ENCODE results near the gene BAZ2B. TPM values are rescaled to one million over a fixed set of nuclear protein-coding genes. Genes with fewer than 3 reads are reported as not detected.

Gene BAZ2B
- total RNA-seq, 2 experiments from 2014 or later = 17.9 to 18.5 TPM

DNA sequence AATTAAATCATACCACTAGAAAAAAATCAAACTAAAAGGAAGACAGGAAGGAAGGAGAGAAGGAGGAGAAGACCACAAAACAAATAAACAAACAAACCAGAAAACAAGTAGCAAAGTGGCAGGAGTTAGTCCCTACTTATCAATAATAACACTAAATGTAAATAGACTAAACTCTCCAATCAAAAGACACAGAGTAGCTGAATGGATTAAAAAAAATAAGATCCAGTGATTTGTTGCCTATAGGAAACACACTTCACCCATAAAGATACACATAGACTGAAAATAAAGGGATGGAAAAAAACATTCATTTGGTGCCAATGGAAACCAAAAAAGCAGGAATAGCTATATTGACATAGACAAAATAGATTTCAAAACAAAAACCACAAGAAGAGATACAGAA is 23.4 kb upstream of the BAZ2B start:
- H3K4me1 Mint-ChIP-seq (ENCODE audit: low read depth) = no peaks in the 10 kb centered on the region
- Histone ChIP-seq H3K27me3 (ENCODE audit: control insufficient read depth in 1 of 2, insufficient read depth in 2 of 2, low read length in 2 of 2) (no peaks in the 10 kb centered on the region), H3K4me3 (ENCODE audit: low read length) (no peak overlapping the region), H3K9me3 (ENCODE audit: control insufficient read depth in 1 of 2, insufficient read depth in 1 of 2, low read length in 2 of 2) (peaks cover 0 to under 1% of the 10 kb centered on the region in 2 experiments), H3K27ac (ENCODE audit: low read depth in 1 of 2, low read length in 2 of 2) (no peak overlapping the region), H3K4me1 (ENCODE audit: insufficient read depth, low read length) (no peaks in the 10 kb centered on the region), H3K36me3 (ENCODE audit: insufficient read depth, low read length) (no peaks in the 10 kb centered on the region)
- ATAC-seq (ENCODE audit: poor library complexity) (no peak), DNase-seq (no peak)
- no peak overlapping the region for H3K27ac Mint-ChIP-seq
- no peaks in the 10 kb centered on the region for H3K27me3 Mint-ChIP-seq
- ChIA-PET CTCF (no interaction called here), POLR2A (no interaction called here)
- peaks cover 9% of the 10 kb centered on the region for H3K9me3 Mint-ChIP-seq
- TF ChIP-seq, protein P1, sequence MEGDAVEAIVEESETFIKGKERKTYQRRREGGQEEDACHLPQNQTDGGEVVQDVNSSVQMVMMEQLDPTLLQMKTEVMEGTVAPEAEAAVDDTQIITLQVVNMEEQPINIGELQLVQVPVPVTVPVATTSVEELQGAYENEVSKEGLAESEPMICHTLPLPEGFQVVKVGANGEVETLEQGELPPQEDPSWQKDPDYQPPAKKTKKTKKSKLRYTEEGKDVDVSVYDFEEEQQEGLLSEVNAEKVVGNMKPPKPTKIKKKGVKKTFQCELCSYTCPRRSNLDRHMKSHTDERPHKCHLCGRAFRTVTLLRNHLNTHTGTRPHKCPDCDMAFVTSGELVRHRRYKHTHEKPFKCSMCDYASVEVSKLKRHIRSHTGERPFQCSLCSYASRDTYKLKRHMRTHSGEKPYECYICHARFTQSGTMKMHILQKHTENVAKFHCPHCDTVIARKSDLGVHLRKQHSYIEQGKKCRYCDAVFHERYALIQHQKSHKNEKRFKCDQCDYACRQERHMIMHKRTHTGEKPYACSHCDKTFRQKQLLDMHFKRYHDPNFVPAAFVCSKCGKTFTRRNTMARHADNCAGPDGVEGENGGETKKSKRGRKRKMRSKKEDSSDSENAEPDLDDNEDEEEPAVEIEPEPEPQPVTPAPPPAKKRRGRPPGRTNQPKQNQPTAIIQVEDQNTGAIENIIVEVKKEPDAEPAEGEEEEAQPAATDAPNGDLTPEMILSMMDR (IDR thresholded peaks at IDR 0.05) = no peak
- intact Hi-C loops (cut with DNase I, micrococcal nuclease) = no loop called here
- peaks cover 15% of the 10 kb centered on the region for H3K36me3 Mint-ChIP-seq (ENCODE audit: low read depth)
- H3K4me3 Mint-ChIP-seq = no peak overlapping the region

DNA sequence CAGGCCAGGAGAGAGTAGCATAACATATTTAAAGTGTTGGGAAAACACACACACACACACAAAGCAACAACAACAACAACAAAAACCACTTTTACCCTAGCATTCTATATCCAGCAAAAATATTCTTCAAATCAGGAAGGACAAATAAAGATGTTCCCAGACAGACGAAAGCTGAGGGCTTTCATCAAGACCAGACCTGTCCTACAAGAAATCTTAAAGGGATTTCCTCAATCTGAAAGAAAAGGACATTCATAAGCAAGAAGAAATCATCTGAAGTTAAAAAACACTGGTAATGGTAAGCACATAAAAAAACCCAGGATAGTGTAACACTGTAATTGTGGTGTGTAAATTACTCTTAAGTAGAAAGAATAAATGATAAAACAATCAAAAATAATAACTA is 22.7 kb upstream of the BAZ2B start:
- Histone ChIP-seq H3K4me3 (ENCODE audit: low read length) (no peak overlapping the region), H3K36me3 (ENCODE audit: insufficient read depth, low read length) (no peaks in the 10 kb centered on the region), H3K27me3 (ENCODE audit: control insufficient read depth in 1 of 2, insufficient read depth in 2 of 2, low read length in 2 of 2) (no peaks in the 10 kb centered on the region), H3K9me3 (ENCODE audit: control insufficient read depth in 1 of 2, insufficient read depth in 1 of 2, low read length in 2 of 2) (no peaks in the 10 kb centered on the region), H3K4me1 (ENCODE audit: insufficient read depth, low read length) (no peaks in the 10 kb centered on the region), H3K27ac (ENCODE audit: low read depth in 1 of 2, low read length in 2 of 2) (no peak overlapping the region)
- no peak for ATAC-seq (ENCODE audit: poor library complexity)
- Mint-ChIP-seq H3K27me3 (no peaks in the 10 kb centered on the region), H3K4me3 (no peak overlapping the region), H3K9me3 (peaks cover 9% of the 10 kb centered on the region), H3K27ac (no peak overlapping the region), H3K4me1 (ENCODE audit: low read depth) (no peaks in the 10 kb centered on the region), H3K36me3 (ENCODE audit: low read depth) (peaks cover 14% of the 10 kb centered on the region)
- ChIA-PET CTCF (no interaction called here), POLR2A (no interaction called here)
- TF ChIP-seq, protein P1 (IDR thresholded peaks at IDR 0.05) = no peak
- intact Hi-C loops (cut with DNase I, micrococcal nuclease) = no loop called here
- no peak for DNase-seq

DNA sequence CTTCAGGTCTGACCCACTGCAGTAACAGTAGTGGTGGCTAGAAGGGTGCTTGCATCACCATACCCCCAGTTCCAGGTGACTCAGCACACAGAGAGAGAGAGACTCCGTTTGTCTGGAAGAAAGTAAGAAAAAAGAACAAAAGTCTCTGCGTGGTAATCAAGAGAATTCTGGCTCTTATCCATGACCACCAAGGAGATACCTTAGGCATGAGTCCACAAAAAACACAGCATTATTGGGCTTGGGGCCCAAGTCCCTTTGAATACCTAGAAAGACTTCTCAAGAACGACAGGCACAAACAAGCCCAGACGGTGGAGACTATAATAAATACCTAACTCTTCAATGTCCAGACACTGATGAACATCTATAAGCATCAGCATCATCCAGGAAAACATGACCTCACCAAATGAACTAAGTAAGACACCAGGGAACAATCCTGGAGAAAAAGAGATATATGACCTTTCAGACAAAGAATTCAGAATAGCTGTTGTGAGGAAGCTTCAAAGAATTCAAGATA is 21.7 kb upstream of the BAZ2B start:
- H3K9me3 Mint-ChIP-seq = peaks cover 6% of the 10 kb centered on the region

More for the DNA sequence above, 21.7 kb upstream of the BAZ2B start:
- no peaks in the 10 kb centered on the region for H3K4me1 ChIP-seq (ENCODE audit: insufficient read depth, low read length)
- Mint-ChIP-seq H3K36me3 (ENCODE audit: low read depth) (peaks cover 15% of the 10 kb centered on the region), H3K4me3 (no peak overlapping the region), H3K4me1 (ENCODE audit: low read depth) (no peaks in the 10 kb centered on the region), H3K27ac (no peak overlapping the region), H3K27me3 (no peaks in the 10 kb centered on the region)
- intact Hi-C loops (cut with DNase I, micrococcal nuclease) = no loop called here
- H3K36me3 ChIP-seq (ENCODE audit: insufficient read depth, low read length) = no peaks in the 10 kb centered on the region
- ChIA-PET POLR2A (no interaction called here), CTCF (interaction anchor here (0.6 kb wide), 1 partner anchor 40 kb away, joined by 5 read pairs; no protein-coding TSS in a partner anchor)
- ATAC-seq (ENCODE audit: poor library complexity) (no peak), DNase-seq (no peak)
- TF ChIP-seq, protein P1 (IDR thresholded peaks at IDR 0.05) = no peak
- H3K27me3 ChIP-seq (ENCODE audit: control insufficient read depth in 1 of 2, insufficient read depth in 2 of 2, low read length in 2 of 2) = no peaks in the 10 kb centered on the region
- no peak overlapping the region for H3K27ac ChIP-seq (ENCODE audit: low read depth in 1 of 2, low read length in 2 of 2)
- H3K4me3 ChIP-seq (ENCODE audit: low read length) = no peak overlapping the region
- H3K9me3 ChIP-seq (ENCODE audit: control insufficient read depth in 1 of 2, insufficient read depth in 1 of 2, low read length in 2 of 2) = no peaks in the 10 kb centered on the region
